Left colon (tissue), 2 donors: ENCODE data around the gene COL5A3. TPM values are rescaled to one million over a fixed set of nuclear protein-coding genes. Genes with fewer than 3 reads are reported as not detected.

Experiments
- ATAC-seq: fragments of 200-7000 bp; cut with Tn5 transposase; one replicate; pipeline ENCODE4 v1.9.1; 2020; ENCODE audit warnings: mild to moderate bottlenecking, moderate library complexity
- DNase-seq, 2 donors: peaks; one replicate each; pipeline ENCODE4 v3.0.0-alpha.2; 2020
- intact Hi-C, 2 donors: fragments of 100-400 bp; cut with DNase I in 1 of 2; cut with micrococcal nuclease in 1 of 2; formaldehyde crosslinking; loops; one replicate each; pipeline versions ENCODE4 v1.11.2 to v1.14.0; 2022; cut with DNase I, micrococcal nuclease
- total RNA-seq, 2 donors: library from RNA; stranded (reverse); fragmentation: NEBNext Ultra II Directional; extraction: Animal tissue kit (Norgen Biotek cat#: 25700); gene quantifications; one replicate each; pipeline ENCODE4 v1.2.1, GENCODE V29; 2021
- donor health status: DM: no; HTN: no; CAD: no.
- donor health status: DM: yes; HTN: yes; CAD: no.

COL5A3 gene
- total RNA-seq, 2 donors from 2014 or later: 2.9 to 4.0 TPM

DNA sequence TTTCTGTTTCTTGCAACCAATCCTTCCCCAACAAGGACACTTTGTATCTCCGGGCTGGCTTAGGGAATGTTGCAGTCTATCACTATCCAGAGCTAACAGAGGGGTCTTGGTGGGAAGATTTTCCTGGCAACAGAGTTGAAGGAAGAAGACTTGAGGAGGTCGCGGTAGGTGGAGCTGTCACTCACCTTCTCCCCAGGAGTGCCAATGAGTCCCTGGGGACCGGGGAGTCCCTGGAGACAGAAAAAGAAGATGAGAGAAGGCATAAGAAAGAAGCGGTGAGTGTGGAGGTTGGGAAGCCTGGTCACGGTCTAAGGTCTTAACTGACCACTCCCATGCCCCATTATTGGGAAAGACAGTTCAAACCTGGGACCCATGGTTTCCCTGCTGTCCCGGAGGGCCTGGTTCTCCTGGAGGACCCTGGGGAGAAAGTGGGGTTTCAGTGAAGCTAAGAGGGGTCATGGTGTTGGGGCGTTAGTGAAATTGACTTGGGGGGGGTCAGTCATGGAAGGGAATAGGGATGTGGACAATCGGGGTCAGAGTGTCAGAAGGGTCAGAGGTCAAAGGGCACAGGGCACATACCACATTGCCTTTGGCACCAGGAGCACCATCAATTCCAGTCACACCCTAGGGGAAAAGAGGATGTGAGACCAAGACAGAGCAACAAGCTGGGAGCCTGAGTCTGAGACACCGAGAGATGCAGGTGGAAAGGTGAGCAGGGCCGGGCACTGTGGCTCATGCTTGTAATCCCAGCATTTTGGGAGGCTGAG lies 18.7 kb downstream of the COL5A3 start:
- intact Hi-C loops: no loop called here
- no peak for ATAC-seq
- no peak for DNase-seq

DNA sequence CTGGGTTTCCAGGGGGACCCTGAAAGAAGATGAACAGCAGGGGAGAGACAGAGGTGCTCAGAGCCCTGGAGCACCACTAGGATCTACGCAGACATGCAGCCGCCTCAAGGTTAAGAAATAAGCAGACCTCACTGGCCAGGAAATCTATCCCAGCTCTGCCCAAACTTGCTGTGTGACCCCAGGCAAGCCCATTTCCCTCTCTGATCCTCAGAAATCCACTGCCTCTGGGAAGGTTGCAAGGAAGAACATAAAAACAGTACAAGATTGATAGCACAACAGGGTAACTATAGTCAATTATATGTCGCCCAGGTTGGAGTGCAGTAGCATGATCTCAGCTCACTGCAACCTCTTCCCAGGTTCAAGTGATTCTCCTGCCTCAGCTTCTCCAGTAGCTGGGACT lies 20.8 kb downstream of the COL5A3 start:
- ATAC-seq (no peak), DNase-seq (no peak)
- intact Hi-C loops: no loop called here

DNA sequence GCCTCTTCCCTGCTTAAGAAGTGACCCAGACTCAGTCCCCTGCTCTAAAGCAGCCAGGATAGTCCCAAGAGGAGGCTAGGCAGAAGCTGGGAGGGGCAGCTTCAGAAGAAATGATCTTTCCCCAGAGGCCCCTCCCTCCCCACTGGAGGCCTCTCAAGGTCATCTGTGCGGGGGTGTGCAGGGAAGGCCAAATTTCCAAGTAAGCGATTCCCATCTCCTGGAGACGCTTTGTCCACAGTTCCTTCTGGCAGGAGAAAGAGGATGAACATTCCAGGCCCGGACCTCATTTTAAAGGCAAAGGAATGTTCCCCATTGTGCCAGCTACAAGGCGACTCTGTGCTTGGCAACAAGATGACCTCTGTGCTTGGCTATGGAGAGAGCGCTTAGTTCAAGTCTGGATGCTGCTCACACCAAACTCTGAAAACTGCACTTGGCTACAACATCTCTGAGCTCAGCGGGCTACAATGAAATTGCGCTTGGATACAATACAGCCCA lies 23.5 kb downstream of the COL5A3 start:
- ATAC-seq (no peak), DNase-seq (peak in 1 of 2 donors; percentile 30)
- intact Hi-C loops: no loop called here

DNA sequence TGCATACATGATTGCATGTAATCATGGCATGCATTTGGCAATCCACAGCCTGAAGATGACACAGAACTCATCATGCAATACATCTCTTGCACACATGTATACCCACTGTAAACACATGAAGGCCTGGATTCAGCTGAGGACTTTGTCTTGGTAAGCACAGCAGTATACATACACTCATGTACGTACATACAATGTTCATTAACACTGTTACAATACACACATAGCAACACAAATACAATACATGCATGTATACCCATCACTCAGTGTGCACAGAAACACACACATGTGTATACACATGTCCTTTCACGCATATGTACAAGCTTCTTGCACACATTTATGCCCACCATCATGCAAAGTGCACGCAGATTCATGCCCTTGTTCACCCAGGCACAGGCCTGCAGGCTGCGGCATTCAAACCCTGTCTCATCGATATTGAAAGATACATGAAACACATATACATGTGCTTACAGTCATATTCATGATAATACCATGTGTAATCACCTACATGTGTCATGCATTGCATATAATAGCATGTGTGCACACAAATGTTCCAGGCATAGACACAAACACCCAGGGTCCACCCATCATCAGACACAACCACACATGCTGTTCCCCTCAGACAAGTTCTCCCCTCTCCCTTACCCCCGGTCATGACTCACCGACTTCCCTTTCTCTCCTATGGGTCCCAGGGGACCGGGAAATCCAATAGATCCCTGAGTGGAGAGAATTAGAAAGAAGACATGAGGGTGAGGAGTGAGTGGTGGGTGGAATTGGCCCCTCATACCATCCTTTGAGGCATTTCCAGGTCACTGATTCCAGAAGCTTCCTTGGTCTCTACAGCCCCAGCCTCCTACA lies 28.7 kb downstream of the COL5A3 start:
- DNase-seq (no peak), ATAC-seq (no peak)
- intact Hi-C loops: no loop called here

DNA sequence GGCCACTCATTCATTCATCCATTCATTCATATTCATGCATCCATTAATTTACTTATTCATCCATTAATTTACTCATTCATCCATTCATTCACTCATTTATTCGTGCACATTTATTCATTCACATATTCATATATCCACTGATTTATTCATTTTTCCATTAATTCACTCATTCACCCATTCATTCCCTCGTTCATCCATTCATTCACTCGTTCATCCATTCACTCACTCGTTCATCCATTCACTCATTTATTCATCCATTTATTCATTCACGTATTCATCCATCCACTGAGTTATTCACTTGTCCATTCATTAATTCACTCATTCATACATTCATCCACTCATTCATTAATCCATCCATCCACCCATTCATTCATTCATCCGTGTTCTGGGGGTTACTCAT lies 38.2 kb downstream of the COL5A3 start:
- intact Hi-C loops: no loop called here
- DNase-seq (no peak), ATAC-seq (no peak)

DNA sequence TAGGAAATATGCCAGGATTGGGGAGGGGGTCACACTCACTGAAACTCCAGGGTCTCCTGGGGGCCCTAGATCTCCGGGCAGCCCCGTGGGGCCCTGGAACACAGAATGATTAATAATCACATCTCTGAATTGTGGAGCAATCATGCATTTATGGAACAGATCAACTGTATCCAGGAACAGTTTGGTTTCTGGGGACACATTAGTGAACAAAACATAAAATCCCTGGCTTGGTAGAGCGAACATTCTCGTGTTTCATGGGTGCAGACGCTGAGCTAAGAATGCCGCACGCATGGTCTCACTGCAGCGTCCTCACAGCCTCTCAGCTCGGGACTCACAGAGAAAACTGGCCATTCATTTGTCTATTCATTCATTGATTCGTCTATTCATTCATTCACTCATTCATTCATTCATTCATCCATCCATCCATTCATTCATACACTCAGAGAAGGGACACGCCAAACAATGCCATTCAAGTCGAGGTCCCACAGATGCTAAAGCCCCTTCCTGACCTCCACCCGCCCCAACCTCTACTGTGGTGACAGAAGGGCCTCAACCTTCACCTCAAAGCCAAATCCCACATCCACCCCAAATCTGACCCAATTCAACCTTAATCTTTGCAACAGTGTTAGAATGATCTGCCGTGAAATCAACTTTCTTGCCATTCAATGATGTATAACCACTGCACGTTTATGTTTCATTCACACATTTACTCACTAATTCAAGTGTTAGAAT lies 39.0 kb downstream of the COL5A3 start:
- no peak for ATAC-seq
- no peak for DNase-seq
- intact Hi-C loops: no loop called here

DNA sequence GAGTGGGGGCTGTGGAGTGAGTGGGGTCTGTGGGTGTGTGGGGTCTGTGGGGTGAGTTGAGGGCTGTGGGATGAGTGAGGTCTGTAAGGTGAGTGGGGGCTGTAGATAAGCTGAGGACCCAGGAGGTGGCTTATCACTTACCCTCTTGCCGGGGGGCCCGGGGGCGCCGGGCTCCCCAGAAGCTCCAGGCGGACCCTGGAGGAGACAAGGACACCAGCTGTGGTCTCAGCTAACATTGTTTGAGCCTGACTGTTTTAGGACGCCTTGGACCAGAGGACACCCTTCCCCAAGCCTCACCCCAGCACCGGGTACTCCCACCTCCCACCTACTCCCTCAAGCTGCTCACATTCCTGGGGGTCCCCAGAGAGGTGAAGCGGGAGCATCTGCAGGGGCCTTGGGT lies 39.8 kb downstream of the COL5A3 start:
- DNase-seq (no peak), ATAC-seq (no peak)
- intact Hi-C loops: no loop called here

DNA sequence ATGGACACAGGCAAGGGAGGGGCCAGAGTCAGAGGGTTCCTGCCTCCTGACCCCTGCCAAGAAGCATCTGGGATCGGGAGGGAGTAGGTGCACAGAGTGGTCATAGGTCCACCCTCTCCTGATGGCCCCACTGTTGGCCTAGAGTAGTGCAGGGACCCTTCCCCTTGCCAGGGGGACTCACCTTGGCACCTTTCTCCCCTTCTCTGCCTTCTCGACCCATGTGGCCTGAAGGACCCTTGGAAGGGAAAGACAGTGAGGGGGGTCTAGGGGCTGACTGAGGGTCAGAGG lies 40.7 kb downstream of the COL5A3 start:
- no peak for ATAC-seq
- DNase-seq: no peak
- intact Hi-C loops: no loop called here

DNA sequence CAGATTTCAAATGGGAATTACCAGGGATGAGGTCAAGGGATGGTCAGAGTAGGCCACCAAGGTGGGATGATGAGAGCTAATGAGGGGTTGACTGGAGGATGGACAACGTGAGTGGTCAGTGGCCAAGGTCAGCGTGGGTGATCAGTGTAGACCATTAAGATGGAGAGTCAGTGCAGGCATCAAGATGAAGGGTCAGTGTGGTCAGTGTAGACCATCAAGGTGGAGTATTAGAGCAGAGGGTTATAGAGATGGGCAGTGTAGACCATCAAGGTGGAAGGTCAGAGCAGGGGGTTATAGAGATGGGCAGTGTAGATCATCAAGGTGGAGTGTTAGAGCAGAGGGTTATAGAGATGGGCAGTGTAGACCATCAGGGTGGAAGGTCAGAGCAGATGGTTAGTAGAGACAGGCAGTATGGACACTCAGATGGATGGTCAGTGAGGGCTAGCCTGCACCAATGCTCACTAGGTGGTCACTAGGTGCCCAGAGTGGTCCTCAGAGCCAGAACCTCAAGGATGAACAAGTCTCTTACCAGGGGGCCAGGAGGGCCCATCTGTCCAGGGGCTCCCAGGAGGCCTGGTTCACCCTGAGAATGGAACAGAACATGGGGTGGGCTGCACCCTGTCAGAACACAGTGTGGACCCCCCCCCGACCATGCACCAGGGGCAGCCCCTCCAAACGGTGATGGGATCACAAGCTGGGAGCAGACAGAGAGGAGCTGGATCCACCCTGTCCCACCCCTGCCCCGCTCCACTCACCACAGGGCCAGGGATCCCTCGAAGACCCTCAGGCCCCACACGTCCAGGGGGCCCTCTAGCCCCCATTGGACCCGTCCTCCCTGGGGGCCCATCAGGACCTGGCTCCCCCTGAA lies 41.2 kb downstream of the COL5A3 start:
- ATAC-seq (no peak), DNase-seq (no peak)
- intact Hi-C loops: no loop called here

DNA sequence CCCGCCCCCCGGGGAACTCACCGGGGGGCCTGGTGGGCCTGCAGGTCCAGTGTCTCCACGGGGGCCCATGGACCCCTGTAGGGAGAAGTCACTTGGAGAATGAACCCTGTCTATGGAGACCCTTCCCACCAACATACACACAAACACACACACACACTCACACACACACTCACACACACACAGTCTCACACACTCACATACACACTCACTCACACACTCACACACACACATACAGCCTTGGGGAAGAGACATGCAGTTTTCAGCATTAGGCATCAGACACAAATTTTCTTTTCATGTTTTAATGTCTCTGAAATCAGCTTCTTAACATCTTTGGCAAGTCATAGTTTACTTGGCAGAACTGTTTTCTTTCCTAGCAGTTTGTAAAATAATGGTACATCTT lies 43.0 kb downstream of the COL5A3 start:
- DNase-seq (no peak), ATAC-seq (no peak)
- intact Hi-C loops: no loop called here

DNA sequence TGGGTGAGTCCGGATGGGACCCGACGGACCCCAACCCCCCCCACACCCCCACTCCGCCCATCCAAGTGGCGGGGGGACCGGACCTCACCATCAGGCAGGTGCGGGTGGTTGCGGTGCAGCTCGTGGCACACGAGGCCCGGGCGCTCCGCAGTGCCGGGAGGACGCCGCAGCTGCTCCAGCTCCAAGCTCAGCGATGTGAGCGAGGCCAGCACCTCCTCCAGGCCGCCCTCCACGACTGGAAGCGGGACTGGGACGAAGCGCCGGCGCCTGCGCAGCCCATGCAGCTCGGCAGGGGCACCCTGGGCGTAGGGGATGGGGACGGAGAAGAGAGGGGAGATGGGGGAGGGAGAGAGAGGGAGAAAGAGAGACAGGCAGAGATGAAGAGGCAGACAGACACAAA lies 43.9 kb downstream of the COL5A3 start:
- intact Hi-C loops: no loop called here
- ATAC-seq: no peak
- DNase-seq: no peak

DNA sequence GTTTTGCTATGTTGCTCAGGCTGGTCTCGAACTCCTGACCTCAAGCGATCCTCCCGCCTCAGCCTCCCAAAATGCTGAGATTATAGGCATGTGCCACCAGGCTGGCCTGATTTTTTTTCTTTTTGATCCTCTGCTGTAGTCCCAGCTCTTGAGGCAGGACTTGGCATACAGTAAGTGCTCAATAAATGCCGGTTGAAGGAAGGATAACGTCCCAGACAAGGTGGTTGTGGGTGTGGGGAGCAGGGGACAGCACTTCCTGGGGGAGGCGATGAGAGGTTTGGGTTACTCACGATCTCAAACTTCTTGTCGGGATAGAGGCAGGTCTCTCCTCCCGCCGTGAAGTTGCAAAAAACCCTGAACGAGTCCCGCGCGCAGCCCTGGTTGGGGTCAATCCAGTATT lies 44.3 kb downstream of the COL5A3 start:
- no peak for ATAC-seq
- intact Hi-C loops: no loop called here
- no peak for DNase-seq

DNA sequence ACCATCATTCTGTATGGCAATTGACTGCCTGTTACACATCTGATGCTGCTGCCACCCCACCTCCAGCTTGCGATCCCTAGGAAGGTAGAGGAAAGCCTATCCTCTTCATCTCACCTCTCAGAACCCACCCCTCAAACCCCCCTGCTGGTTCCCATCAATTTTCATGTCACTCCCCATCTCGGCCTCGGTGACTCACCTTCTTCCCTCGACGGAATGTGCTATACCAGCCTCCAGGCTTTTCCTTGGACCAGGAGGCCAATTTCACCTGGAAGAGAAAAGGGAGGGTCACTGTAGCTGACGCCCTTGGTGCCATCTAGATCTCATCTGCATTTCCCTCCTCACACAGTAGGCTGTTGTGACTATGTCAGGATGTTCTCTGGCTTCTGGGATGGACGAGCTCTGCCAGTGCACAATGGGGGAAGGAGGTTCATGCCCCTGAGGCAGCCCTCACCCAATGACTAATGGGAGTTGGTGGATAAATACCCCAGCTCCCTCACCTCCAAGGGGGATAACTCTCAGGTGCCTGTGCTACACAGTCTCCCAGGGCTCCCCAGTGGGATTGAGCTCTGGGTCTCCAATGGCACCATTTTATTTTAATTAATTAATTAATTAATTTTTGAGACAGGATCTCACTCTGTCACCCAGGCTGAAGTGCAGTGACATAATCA lies 47.5 kb downstream of the COL5A3 start:
- no peak for DNase-seq
- intact Hi-C loops: no loop called here
- ATAC-seq: no peak

DNA sequence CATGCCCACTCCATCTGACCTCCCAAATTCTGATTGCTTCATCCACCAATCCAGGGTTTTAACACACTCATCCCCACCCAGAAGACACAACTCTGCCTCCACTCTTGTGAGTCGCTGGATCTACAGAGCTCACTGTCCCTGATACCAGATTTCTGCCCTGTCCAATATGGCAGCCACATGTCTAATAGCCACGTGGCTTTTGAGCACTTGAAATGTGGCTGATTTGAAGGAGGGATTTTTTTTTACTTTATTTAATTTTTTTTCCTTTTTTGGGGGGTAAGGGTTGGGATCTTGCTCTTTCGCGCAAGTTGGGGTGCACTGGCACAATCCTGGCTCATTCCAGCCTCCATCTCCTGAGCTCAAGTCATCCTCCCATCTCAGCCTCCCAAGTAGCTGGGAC lies 49.2 kb downstream of the COL5A3 start:
- ATAC-seq: no peak
- intact Hi-C loops: no loop called here
- DNase-seq: no peak

DNA sequence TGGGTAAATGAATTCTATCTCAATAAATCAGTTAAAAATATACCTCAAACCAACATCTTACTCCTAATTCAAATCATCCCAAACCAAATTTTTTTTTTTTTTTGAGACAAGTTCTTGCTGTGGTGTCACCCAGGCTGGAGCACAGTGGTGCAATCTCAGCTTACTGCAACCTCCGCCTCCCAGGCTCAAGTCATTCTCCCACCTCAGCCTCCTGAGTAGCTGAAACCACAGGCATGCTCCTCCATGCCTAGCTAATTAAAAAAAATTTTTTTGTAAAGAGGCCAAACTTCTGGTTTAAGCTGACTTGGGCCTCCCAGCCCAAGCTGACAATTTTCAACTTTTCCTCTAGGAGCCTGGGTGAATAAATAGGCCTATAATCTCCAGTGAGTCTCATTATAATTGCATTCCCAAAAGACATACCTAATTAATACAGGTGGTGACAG lies 51.9 kb downstream of the COL5A3 start:
- ATAC-seq: no peak
- intact Hi-C loops: no loop called here
- DNase-seq: no peak

DNA sequence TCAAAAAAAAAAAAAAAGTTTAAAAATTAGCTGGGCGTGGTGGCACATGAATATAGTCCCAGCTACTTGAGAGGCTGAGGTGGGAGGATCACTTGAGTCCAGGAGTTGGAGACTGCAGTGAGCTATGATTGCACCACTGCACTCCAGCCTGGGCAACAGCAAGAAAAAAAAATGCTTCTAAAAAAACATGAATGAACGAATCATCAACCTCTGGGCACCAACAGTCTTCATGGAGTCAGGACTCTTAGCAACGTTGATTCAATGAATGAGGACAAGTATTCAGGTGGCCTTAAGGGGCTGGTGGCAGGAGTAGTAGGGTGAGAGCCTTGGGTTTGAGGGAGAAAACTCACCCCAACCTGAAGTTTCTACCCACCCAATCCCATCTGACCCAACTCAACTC lies 53.3 kb downstream of the COL5A3 start:
- ATAC-seq (no peak), DNase-seq (no peak)
- intact Hi-C loops: no loop called here

DNA sequence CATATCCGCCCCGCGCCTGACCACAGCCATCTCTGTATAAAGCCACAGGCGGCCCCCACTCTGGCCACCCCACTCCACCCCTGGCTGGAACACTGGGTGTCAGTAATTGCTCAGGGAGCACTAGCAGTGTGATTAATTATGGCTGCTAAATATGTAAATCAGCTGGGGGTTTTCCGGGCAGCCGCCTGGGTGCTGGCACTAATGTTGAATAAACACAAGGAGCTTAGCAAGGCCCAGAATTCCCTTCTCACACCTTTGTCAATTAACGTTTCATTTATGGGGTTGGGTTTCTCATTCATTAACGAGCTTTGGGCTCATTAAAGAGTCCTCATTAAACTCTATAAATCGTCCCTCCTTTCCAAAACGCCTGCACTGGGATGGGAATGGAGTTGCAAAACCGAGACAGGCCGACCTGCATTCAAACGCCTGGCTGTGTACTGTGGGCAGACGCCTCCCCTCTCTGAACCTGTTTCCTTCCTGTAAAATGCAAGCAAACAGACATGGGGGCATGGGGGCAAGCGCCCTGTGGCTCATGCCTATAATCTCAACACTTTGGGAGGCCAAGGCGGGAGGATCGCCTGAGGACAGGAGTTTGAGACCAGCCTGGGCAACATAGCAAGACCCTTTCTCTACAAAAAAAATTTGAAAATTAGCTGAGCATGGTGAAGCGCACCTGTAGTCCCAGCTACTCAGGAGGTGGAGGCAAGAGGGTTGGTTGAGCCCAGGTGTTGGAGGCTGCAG lies 56.3 kb downstream of the COL5A3 start:
- DNase-seq: no peak
- intact Hi-C loops: no loop called here

DNA sequence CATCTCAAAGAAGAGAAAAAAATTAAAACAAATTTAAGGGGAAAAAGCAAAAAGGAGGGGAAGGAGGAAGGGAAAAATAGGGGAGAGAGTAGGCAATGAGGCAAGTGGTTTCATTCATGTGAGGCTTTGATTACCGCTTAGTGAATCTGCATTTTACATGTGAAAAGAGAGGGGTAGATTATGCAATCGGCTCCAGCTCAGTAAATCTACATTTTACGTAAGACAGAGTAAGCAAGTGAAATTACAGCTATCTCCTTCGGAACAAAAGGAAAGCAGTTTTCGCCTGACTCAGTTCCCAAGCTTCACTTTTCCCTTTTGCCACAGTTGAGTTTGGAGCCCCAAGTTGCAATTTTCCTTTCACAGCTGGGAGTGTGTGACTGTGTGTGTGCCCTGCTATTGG lies 58.0 kb downstream of the COL5A3 start:
- no peak for ATAC-seq
- intact Hi-C loops: no loop called here
- DNase-seq: no peak

More for the DNA sequence above, 56.3 kb downstream of the COL5A3 start:
- ATAC-seq: no peak
